Breast epithelium (tissue), 4 donors: ENCODE results near the gene ZNF665. TPM values are rescaled to one million over a fixed set of nuclear protein-coding genes. Genes with fewer than 3 reads are reported as not detected.
"Not testable (repeated sequence)": the region's sequence is repeated elsewhere in the genome, so short reads cannot be mapped to it uniquely, and the experiment has no call there.

Source experiments
- DNase-seq, 2 donors: peaks; one replicate each; pipeline ENCODE4 v3.0.0-alpha.2; 2019; ENCODE audit warnings: low spot score in 2 of 2
- H3K27ac ChIP-seq, 2 donors: fragments of 200-600 bp; sonication (generic) in 1 of 2; one replicate each; pipeline ENCODE4 v1.5.1; 2016 to 2019; ENCODE audit warnings: mild to moderate bottlenecking in 1 of 2
- H3K27me3 ChIP-seq, 2 donors: fragments of 200-600 bp; sonication (generic) in 1 of 2; one replicate each; pipeline versions ENCODE4 v1.5.1 to v1.6.0; 2017 to 2019; ENCODE audit warnings: control low read depth in 1 of 2, mild to moderate bottlenecking in 1 of 2
- H3K36me3 ChIP-seq: fragments of 200-600 bp; one replicate; pipeline ENCODE4 v1.5.1; 2019
- H3K4me1 ChIP-seq, 2 donors: fragments of 200-600 bp; sonication (generic); one replicate each; pipeline ENCODE4 v1.5.1; 2016 to 2019; ENCODE audit warnings: control low read depth in 1 of 2
- H3K4me3 ChIP-seq, 3 donors: fragments of 200-600 bp; sonication (generic); 1 replicate in 2 of 3; 2 replicates in 1 of 3; pipeline ENCODE4 v1.5.1; 2016 to 2019; ENCODE audit warnings: mild to moderate bottlenecking in 3 of 3, moderate library complexity in 2 of 3
- H3K9me3 ChIP-seq, 2 donors: fragments of 200-600 bp; sonication (generic) in 1 of 2; one replicate each; pipeline ENCODE4 v1.5.1; 2016 to 2019; ENCODE audit warnings: control low read depth in 1 of 2
- CTCF ChIP-seq, 3 donors: fragments of 450-650 bp; IDR thresholded peaks; one replicate each; pipeline ENCODE4 v1.5.1; 2016 to 2017; ENCODE audit warnings: antibody characterized with exemption in 3 of 3, mild to moderate bottlenecking in 3 of 3, moderate library complexity in 3 of 3
- POLR2A ChIP-seq: fragments of 450-650 bp; IDR thresholded peaks from one replicate; pipeline ENCODE4 v1.6.1; 2016; ENCODE audit warnings: antibody characterized with exemption, mild to moderate bottlenecking, moderate library complexity
- POLR2AphosphoS5 ChIP-seq, 3 donors: sonication (generic); formaldehyde crosslinking; IDR thresholded peaks; one replicate each; pipeline ENCODE4 v1.6.1; 2017; ENCODE audit warnings: antibody characterized with exemption in 3 of 3
- intact Hi-C: fragments of 100-400 bp; cut with DNase I; formaldehyde crosslinking; loops from one replicate; pipeline ENCODE4 v1.15.1; 2023; ENCODE audit warnings: low total_unique reads
- total RNA-seq, 3 donors: library from RNA; depleted of rRNA; stranded (reverse); fragments of >200 nt; gene quantifications; one replicate each; pipeline ENCODE4 v1.1.0, GENCODE V29; 2016

ZNF665 gene
- total RNA-seq, 3 donors from 2014 or later: 2.9 to 8.6 (median 5.8) TPM

DNA sequence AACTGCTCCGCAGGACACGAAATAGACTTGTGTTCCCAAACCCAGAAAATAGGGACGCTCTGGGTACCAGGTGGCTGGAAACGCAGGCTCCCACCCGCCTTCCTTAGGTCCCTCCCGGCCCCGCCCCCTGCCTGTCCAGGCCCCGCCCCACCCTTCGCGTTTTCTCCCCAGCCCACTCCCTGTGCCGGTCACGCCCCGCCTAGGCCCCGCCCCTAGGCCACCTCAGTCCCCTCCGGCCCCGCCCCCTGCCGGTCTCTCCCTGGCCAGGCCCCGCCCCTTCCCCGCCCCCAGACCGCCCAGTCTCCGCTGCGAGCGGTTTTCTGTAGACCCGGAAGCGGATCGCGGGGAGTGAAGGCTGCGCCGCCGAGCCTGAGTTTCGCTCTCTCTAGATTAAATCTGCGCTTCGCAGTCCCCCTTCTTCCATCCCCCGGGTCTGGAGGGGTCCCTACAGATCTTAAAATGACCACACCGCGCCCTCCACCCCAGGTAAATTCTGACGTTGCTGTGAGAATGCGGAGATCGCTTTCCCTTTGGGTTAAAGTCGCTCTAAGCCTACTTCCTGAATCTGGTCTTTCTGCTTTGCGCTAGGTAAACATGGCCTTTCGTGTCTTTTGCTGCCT is 3.7 kb upstream of the ZNF665 start:
- H3K4me3 ChIP-seq: peak overlapping the region; percentile 78 to 88 (median 85)
- peak; percentile 95 to 99 for DNase-seq
- TF ChIP-seq CTCF (IDR thresholded peaks at IDR 0.05) (no peak), POLR2A (peak; percentile 71), POLR2AphosphoS5 (IDR thresholded peaks at IDR 0.05) (peak; percentile 54 to 74 (median 59))
- intact Hi-C loops: no loop called here
- peak overlapping the region; percentile 92 to 93 for H3K27ac ChIP-seq
- H3K9me3 ChIP-seq: peaks cover 27 to 34% of the 10 kb centered on the region in 2 donors
- no peaks in the 10 kb centered on the region for H3K36me3 ChIP-seq
- no peaks in the 10 kb centered on the region for H3K4me1 ChIP-seq
- H3K27me3 ChIP-seq: no peaks in the 10 kb centered on the region

DNA sequence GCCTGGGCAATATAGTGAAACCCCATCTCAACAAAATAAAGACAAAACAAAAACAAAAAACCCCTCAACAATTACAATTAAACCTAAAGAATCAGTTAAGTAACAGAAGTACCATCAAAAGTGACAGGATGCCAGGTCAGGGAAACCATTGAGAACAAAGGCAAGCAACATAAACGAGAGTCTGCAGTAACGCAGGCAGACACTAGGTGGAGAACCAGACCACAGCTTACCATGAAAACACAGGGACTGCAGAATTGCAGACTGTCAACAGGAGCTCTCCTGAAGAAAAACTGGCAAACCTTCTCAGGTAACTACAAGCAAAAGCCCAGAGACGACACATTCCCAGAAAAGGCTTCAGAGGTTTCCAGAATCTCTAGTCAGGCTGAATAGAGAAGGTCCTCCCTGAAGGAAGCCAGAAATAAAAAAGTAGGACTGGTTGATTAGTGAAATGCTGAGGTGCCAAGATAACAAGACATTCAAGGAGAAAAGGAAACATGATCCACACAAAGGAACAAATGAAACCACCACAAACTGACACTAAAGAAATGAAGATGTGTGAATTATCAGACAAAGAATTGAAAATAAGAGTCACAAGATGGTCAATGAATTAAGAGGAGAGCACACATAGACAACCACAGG is 2.2 kb upstream of the ZNF665 start:
- Histone ChIP-seq H3K36me3 (no peaks in the 10 kb centered on the region), H3K4me3 (no peak overlapping the region), H3K4me1 (no peaks in the 10 kb centered on the region), H3K27me3 (no peaks in the 10 kb centered on the region), H3K27ac (peak overlapping the region in 1 of 2 donors; percentile 24), H3K9me3 (peaks cover 12 to 19% of the 10 kb centered on the region in 2 donors)
- DNase-seq: peak; percentile 78 to 84
- no peak for TF ChIP-seq POLR2A
- TF ChIP-seq POLR2AphosphoS5 (IDR thresholded peaks at IDR 0.05): peak in 1 of 3 donors; percentile 49
- peak; percentile 84 to 96 (median 94) for TF ChIP-seq CTCF (IDR thresholded peaks at IDR 0.05)
- intact Hi-C loops: no loop called here

DNA sequence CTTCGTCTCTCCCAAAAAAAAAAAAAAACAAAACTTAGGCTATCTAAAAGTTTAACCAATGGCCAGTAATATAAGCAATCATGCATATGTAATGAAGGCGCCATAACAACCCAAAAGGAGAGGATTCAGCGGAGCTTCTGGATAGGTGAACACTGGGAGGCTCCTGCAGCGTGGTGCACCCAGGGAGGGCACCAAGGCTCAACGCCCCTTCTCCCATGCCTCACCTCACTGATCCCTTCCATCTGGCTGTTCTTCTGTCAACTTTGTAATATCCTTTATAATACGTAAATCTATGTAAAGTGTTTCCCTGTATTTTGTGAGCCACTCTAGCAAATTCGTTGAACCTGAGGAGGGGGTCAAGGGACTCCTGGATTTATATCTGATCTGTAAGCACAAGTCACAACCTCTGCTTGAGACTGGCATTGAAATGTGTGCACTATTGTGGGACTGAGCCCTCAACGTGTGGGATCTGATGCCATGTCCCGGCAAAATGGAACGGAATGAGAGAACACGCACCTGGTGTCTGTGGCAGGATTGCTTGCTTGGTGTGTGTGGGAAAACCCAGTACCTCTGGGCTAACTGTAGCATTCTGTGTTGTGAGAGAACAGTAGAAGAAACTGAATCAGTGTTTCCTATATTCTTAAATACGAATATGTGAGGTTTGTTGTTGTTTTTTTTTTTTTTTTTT is 521 bp upstream of the ZNF665 start:
- Histone ChIP-seq H3K4me1 (no peaks in the 10 kb centered on the region), H3K4me3 (peak overlapping the region; percentile 77 to 80 (median 80)), H3K27me3 (no peaks in the 10 kb centered on the region), H3K9me3 (peaks cover 5% of the 10 kb centered on the region in 2 donors), H3K36me3 (no peaks in the 10 kb centered on the region), H3K27ac (no peak overlapping the region)
- no peak for DNase-seq
- intact Hi-C loops: no loop called here
- TF ChIP-seq POLR2AphosphoS5 (IDR thresholded peaks at IDR 0.05): no peak
- no peak for TF ChIP-seq POLR2A
- TF ChIP-seq CTCF (IDR thresholded peaks at IDR 0.05): no peak

DNA sequence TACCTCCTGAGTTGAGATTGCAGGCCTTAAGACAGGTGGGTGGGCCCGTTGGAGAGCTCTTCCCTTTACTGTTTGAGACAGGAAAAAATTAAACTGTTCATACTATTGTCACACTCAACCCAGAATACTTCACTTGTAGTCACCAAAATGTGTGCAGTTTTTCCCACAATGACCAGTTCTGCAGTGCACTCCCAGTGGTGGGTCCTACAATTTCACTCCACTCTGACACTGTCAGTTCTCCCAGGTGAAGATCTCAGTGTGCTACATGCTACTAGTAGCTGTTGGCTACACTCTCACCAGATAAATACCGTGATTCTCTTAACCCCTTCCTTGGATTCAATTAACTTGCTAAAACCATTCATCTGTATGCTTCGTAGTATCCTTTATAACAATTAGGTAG is 2.9 kb downstream of the ZNF665 start:
- TF ChIP-seq CTCF (IDR thresholded peaks at IDR 0.05) (no peak), POLR2A (no peak), POLR2AphosphoS5 (IDR thresholded peaks at IDR 0.05) (no peak)
- Histone ChIP-seq H3K27me3 (no peaks in the 10 kb centered on the region), H3K27ac (no peak overlapping the region), H3K4me1 (no peaks in the 10 kb centered on the region), H3K36me3 (no peaks in the 10 kb centered on the region), H3K4me3 (no peak overlapping the region), H3K9me3 (no peaks in the 10 kb centered on the region)
- intact Hi-C loops: no loop called here
- DNase-seq: no peak

- H3K4me3 ChIP-seq, H3K4me1 ChIP-seq, intact Hi-C loops, H3K27me3 ChIP-seq, H3K36me3 ChIP-seq, DNase-seq, H3K9me3 ChIP-seq, H3K27ac ChIP-seq: not testable (repeated sequence)
Observed at GRCh38 chr19:53189691-53190198, 3.4 kb downstream of the ZNF665 start.

DNA sequence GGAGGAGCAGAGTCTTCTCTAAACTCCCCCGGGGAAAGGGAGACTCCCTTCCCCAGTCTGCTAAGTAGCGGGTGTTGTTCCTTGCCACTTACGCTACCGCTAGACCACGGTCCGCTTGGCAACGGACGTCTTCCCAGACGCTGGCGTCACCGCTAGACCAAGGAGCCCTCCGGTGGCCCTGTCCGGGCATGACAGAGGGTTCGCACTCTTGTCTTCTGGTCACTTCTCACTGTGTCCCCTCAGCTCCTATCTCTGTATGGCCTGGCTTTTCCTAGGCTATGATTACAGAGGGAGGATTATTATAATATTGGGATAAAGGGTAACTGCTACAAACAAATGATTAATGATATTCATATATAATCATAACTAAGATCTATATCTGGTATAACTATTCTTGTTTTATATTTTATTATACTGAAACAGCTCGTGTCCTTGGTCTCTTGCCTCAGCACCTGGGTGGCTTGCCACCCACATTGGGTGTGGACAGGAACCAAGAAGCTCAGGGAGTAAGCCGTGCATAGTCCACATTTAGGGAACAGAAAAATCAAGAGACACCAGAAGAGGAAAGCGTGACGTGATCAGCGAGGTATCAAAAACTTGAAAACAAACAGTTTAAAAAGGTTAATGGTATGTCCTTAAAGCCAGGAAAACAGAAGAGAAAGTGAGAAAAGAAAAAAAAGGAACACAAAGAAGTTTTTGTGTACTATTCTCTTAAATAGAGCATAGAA is 7.8 kb downstream of the ZNF665 start:
- DNase-seq, H3K27ac ChIP-seq, H3K27me3 ChIP-seq, H3K9me3 ChIP-seq, intact Hi-C loops, H3K4me1 ChIP-seq, H3K4me3 ChIP-seq, H3K36me3 ChIP-seq: not testable (repeated sequence)
